Stimulated activated CD8-positive, alpha-beta memory T cell treated with anti-CD3 and anti-CD28 coated beads, Interleukin-12 subunit alpha, Interleukin-12 subunit beta, amount 100 ng/mL, for 24 hours (primary cell): Measurements from ENCODE around the gene GLT1D1.

ENCODE experiments used
- DNase-seq: peaks from one replicate; pipeline ENCODE4 v3.0.0-alpha.2; 2020; ENCODE audit errors: extremely low read depth

GLT1D1 gene

GRCh38 chr12:128914908-128915563 is 61.8 kb downstream of the GLT1D1 start:
- no peak for DNase-seq

DNA sequence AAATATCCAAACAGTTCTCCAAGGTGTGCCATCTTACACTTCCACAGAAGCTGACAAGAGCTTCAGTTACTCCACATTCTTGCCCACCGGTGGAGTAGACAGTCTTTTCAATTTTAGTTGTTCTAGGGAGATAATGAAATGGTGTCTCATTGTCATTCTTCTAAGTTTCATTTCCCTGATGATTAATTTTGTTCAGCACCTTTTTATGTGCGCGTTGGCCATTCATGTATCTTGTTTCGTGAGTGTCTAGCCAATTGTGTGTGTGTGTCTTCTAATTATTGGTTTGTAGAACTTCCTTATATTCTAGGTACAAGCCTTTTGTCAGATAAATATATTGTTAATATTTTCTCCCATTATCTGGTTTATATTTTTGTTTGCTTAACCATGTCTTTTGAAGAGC is 63.1 kb downstream of the GLT1D1 start:
- DNase-seq, result no peak

DNA sequence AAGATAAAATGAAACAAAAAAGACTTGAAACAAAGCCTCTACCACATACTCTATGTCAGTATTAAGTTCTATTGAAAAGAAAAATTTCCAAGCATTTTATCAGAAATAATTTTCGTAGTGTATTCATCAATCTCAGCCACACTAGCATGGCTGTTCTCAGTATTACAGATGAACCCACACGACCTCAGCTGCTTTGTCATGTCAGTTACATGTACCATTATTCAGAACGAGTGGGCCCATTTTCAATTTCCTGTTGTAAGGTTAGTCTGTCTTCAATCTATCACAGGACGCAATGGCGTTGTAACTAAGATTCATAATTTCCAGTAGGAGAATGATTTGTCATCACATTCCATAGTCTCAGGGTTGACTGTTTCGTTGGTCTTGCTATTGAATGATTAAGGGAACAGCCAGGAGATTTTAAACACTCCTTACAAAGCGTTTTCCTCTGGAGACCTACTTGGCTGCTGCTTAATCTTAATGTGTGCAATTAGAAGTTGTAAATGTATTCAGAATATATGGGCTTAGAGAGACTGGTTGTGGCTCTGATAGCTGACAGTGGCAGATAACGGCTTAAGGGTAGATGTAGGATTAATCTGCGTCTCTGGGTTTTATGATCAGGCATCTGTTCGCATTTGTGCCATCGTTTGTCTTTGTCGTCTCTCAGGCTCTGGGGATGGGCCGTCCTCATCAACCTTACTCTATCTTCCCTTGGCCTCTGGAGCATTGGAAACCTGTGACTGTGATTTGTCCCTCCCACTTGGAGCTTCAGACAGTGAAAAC is 65.4 kb downstream of the GLT1D1 start:
- no peak for DNase-seq

DNA sequence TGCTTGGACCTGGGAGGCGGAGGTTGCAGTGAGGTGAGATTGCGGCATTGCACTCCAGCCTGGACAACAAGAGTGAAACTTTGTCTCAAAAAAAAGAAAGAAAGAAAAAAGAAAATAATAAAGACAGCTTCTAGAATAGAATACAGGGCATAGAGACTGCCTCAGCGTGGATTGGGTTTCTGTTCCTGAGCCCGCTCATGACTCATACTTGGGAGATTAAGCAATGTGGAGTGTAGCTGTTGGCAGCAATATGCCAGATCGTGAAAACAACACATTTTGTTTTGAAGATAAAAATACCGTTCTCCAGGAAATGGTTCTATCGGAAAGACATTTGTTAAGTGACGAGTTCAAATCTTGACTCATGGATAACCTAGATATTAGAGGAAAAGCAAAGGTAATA is 67.2 kb downstream of the GLT1D1 start:
- no peak for DNase-seq

DNA sequence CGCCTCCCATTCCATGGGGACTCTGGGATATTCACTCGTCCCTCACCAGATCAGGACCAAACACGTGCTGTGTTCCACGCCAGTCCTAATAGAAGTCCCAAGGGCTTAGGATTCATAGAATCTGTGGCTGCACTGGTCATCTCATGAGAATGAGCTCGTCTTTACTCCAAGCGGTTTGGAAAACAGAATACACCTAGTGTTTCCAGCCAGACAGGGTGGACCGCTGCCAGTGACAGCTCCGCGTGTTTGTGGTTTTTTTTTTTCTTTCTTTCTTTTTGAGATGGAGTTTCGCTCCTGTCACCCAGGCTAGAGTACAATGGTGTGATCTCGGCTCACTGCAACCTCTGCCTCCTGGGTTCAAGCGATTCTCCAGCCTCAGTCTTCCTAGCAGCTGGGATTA is 75.1 kb downstream of the GLT1D1 start:
- DNase-seq, result no peak

DNA sequence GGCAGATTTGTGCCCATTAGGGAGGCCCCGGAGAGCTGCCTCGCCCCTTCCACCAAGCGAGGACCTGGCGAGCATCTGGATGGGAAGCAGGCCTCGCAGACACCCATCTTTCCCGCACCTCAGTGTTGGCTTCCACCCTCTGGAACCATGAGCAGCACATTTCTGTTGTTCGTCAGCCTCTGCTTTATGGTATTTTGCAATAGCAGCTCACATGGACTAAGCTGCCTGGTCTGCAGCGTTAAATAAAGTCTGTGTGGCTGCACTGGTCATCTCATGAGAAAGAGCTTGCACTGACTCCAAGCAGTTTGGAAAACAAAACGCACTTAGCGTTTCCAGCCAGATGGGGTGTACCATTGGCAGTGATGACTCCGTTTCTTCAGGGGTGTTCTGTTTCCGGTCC is 75.8 kb downstream of the GLT1D1 start:
- no peak for DNase-seq

- DNase-seq, result no peak
These were observed 77.3 kb downstream of the GLT1D1 start for GRCh38 chr12:128930606-128931005.

DNA sequence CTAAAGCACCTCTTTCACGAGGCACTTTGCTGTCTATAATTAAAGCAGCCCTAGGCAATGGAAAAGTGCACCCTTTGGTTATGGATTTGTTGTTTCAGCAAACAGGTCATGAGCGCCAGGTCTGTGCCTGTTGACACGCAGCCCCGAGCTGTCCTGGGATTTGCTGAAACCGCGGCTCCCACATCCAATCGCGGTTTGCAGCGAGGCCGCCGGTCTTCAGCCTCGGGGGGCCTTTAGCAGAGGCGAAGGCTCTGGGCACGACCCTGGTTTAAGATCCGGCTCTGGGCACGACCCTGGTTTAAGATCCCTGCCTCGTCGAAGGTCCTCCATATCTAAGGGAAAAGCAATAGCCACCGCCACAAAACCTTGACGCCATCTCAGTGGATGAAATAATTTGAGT is 79.2 kb downstream of the GLT1D1 start:
- DNase-seq, result no peak

GRCh38 chr12:128933039-128933438 is 79.8 kb downstream of the GLT1D1 start:
- DNase-seq, result no peak

DNA sequence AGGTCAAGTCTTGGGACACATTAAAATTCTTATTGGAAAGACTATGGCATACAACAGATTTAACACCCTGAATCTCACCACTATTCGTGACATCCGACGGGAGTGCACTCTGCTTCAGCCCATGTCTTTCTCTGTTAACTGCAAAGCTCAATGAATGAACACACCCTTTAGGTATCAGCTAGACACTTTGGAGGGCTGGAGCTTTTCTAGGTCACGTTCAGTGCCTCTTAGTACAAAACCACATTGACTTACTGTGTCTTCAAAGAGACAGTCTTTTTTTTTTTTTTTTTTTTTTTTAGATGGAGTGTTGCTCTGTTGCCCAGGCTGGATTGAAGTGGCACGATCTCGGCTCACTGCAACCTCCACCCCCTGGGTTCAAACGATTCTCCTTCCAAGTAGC is 80.6 kb downstream of the GLT1D1 start:
- no peak for DNase-seq

DNA sequence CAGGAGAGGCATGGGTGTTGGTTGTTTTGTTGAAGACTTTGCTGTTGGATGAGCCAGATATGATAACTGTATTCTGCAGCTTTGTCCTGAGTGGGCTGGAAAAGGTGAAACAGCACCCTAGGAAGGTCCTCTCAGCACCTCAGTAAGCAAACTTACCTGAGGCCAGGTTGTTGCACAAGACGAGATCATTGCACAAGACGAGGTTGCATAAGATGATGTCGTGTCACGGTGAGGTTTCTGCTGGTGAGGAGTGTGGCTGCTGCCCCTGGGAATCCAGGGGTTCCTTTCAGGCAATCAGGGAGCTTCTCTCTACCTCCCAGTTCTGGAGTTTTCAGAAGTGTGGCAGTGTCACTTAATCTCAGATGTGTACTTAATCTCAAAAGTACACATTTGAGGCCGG is 85.6 kb downstream of the GLT1D1 start:
- no peak for DNase-seq

GRCh38 chr12:128940090-128940888 is 87.0 kb downstream of the GLT1D1 start:
- DNase-seq, result no peak

DNA sequence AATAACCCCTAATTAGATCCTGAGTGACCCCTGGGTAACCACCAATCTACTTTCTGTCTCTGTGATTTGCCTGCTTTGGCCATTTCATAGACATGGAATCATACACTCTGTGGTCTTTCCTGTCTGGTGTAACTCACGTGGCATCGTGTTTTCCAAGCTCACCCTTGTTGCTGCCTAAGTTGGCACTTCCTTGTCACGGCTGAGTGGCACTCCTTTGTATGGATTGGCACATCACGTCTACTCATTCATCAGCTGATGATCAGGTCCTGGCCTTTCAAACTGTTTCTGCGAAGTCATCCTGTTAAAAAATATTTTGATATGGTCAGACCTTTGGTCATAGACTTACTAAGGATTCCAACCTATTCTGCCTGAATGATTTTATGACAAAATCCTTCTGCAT is 87.7 kb downstream of the GLT1D1 start:
- DNase-seq, result no peak

GRCh38 chr12:128942960-128943477 is 89.7 kb downstream of the GLT1D1 start:
- DNase-seq, result no peak

DNA sequence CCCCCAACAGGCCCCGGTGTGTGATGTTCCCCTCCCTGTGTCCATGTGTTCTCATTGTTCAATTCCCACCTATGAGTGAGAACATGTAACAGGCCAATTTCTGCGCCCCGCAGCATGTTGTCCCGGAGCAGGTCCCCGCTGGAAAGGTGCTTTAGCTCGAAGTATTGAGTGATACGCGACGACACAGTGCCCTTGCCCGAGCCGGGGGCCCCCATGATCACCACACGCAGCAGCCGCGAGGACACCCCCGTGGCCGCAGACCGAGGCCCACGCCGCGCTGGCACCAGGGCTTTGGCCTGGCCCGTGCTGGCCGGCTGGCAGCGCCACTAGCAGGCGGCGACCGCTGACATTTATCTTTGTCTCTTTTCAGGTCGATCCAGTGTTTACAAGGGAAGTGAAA is 91.7 kb downstream of the GLT1D1 start:
- no peak for DNase-seq

DNA sequence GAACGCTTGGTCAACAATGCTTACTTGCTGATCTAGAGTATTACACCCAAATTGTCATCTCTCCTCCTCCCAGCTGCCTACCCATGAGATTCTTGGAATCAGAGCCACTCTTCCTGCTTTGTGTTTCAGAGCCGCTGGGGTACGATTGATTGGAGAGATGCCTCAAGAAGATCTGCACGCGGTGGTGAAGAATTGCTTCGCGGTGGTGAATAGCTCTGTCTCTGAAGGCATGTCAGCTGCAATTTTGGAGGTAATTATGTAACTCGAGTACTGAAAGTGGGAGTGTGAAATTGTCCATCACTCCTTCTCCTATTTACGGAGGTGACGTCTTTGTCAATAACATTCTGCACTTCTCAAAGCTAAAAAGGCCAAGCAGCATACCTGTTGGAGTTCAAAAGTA is 93.9 kb downstream of the GLT1D1 start:
- no peak for DNase-seq

GRCh38 chr12:128949086-128949485 is 95.8 kb downstream of the GLT1D1 start:
- DNase-seq, result no peak

DNA sequence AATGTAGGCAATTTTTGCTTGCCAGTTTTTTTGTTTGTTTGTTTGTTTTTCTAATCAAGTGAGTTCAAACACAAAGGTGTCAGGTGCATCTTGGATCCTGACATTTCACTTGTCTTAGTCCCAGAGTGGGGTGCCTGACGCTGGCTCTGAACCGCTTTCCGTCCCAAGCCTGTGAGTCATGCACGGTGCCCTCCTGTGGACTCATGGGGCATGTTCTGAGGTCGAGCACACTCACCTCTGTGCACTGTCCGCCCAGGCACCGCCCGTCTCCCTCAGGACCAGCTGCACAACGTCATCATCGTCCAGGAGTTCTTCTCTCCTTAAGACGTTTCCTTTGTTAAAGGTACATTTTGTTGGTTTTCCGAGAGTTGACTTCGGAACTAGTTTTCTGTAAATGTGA is 98.2 kb downstream of the GLT1D1 start:
- DNase-seq, result no peak

DNA sequence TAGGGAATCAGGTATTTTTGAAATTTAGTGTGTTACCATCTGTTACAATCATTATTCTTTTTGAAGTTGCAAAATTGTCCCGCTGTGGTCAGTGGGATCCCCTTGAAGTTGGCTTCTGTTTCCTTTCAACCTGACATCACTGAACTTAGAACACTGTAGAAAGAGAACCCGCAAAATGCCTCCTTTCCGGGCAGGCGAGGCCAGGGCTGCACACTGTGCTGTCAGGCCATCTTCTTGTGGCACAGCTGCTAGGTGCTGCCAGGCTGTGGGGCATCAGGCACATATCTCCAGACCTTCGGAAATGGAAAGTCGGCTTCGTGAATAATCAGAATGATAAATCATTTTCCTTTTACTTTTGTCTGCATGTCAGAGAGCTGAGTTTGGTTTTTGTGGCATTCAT is 103.5 kb downstream of the GLT1D1 start:
- no peak for DNase-seq

DNA sequence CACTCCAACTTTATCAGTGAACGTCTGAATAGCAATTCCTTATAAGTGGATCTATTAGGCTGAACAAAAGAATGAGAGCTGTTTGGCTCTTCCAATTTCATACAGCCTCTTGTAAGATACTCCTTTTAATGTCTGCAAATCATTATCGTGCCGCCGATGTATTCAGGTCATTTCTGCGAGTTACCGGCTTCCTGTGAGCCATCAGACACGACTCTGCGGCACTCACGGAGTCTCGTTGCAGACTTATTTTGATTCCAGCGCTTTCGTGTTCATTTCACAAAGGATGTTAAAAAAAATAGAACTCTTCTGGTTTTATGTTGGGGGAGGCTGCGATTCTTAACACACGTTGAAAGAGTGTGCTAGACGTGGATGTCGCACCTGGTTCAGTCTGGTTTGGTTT is 106.6 kb downstream of the GLT1D1 start:
- DNase-seq, result no peak

GRCh38 chr12:128961308-128961902 is 108.1 kb downstream of the GLT1D1 start:
- no peak for DNase-seq

GRCh38 chr12:128961957-128962356 is 108.7 kb downstream of the GLT1D1 start:
- DNase-seq, result no peak
